NCI-H69 (cell line): Measurements from ENCODE around the gene ETF1.
A peak's percentile ranks its signal among the peaks of the same experiment; 100 is the strongest.

ENCODE experiments used
- DNase-seq: peaks from one replicate; lab custom pipeline; 2025; lab: John Stamatoyannopoulos, UW

The ETF1 gene

DNA sequence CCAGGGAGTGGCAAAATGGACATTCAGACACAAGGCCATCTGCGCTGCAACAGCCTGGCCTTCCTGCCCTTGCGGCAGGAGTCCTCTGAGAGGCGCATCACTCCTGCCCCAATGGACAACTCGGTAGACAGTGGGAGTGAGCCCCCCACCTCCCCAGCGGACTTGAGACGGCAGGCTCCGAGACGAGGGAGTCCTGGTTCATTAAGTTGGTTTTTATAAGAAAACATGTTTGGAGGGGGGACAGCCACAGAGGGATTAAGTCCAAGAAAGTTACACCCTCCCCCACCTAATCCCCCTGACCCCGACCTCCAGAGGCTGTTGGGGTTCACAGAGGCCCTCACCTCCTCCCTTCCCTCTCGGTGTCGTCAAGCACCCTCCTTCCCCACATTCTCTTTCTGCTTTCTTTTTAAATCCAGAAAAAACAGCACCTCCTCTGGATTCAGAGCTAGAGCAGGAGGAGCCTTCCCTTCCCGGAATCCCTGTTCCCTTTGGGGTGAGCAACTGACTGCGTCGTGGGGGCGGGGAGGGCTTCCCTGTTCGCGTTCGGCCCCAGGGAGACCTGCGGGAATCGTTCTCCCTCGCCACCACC, 79.5 kb downstream of the ETF1 start:
- DNase-seq: peak; percentile 55

DNA sequence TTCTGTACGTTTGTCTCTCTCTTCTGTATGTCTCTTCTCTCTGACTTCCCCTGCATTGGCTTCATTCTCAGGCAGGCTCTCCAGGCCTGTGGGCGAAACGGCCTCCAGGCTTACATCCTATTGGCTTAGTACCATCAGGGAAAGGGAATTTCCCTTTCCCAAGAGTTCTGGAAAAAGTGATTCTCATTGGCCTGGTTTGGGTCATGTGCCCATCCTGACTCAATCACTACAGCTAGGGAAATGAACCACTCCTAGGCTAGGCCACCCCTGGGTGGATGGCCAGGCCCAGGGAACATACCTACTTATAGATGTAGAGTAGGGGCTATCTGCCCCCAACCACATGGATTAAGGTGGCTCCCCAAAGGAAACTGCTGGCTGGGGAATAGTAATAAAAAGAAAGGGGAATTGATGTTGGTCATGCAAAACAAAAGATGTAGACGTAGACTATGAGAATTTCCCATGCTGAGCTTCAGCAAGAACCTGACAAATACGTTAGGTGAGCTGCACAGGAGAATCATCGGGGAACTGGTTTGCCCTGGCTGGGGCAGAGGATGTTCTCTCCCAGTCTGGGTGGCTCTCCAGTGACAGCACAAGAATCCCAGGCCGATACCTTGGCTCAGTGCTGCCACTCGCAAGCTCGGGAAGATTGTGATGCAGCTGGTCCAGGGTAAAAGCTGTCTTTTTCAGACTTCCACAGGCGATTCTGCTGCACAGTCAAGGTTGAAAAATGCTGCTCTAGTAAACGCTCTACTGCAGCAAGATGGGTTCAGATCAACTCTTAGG, 81.5 kb downstream of the ETF1 start:
- DNase-seq: no peak

DNA sequence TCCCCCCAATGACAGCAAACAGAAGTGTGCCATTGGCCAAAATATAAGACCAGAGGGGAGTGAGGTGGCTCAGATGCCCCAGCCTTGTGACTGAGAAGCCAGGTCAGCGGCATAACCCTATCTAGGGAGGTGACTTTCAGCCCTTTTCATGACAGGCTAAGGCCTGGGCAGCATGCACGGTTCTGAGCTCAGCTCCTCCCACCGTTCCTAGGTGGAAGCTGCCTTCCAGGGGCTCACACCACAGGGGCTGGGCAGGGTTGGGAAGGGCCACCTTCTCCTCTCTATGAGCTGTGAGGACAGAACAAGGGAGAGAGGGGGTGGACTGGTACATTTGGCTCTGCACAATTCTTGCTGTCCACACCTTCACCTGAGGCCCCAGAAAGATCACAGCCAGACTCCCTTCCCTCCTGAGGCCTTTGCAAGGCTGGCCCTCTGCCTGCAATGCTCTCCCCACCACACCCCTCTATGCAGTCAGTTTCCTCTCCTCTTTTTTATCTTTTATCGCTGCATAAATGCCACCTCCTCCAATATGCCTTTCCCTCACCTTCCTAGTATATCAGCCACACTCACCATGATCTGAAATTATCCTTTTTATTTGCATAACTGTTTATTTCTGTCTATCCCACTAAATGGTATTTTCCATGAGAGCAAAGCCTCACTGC, 82.9 kb downstream of the ETF1 start:
- DNase-seq: no peak

DNA sequence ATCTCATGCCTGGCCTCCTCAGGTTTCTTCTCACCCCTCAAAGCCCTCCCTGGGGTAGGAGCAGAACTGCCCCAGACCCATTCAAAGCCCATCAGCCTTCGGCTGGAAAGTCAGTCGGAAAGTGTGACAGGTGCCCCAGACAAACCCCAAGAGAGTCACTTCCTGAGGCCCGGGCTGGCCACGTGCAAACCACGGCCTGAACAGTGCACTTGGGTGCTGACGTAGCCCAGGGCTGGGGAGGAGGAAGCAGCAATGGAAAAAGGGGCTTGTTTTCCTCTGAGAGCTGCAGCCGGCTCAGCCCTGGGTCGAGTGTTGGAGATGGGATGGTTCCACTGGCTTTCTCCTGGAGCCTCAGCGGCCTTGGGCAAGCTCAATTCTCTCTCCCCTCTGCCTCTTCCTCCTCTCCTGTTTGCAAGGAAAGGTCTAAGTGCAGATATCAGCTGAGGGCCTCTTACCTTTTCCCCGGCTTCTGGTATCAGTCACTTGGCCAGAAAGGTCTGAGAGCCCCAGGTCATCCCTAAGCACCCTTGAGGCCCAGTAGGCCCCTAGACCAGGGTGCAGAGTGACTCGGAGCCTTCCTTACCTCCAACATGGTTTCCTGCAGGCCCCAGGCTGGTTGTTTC, 83.6 kb downstream of the ETF1 start:
- DNase-seq: no peak

DNA sequence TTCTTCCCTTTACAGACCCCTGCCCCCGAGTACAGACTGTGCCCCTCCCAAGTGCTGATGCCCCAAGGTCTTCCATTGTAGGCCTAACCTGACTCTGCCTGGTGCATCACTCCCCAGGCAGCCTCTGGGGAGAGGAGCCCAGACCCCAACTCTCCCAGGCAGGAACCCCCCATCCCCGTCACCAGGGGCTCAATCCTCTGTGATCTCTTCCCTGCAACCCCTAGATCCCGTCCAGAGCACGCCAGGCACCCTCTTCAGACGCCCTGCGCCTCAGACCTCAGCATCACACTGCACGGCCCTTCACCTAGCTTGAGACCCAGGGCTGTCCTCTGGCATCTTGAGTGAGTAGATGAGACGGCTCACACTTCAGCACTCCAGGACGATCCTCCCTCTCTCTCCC, 84.2 kb downstream of the ETF1 start:
- DNase-seq: no peak

DNA sequence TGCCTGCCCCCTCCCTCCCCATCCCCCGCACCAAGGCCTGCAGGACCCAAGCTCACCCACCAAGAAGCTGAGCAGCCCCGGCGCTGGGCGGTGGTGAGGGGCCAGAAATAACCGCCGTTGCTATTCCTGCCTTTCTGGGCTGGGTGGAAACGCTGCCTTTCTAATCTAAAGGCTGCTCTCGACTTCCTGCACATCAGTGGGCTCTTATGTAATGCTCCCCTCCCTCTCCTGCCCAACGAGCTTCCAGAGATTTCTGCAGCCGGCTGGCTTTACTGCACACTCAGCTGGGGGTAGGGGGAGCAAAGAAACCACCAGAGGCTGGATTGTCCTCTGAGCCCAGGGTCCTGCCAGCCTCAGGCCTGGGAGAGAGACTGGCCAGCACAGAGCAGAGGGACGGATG, 84.7 kb downstream of the ETF1 start:
- no peak for DNase-seq

DNA sequence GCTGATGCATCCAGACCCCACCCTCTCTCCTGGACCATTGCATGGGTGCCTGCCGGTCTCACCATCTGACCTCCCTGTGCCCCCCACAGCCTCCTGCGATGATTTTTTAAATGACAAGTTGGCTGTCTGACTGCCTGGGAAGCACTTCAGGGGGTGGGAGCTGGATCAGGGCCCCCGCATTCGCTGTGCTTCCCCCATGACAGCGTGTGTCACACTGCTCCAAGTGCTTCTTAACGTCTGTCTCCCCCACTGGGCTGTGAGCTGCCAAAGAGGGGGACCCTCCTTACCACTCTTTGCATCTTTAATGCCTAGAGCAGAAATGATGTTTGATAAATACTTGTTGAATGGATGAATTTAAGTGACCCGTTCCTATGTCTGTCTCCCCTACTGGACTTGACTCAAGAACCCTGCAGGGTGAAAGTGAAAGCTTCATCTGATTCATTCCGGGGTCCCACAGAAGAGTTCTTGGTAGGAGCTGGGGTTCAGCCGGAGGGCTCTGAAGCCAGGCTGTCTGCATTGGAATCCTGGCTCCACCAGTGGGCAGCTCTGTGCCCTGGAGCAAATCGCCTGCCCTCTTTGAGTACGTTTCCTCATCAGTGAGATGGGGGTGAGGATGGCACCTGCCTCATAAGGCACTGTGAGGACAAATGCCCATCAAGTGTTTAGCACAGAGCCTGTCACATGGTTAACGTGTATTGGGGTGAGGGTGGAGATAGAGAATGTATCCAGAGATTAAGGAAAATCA, 85.3 kb downstream of the ETF1 start:
- no peak for DNase-seq
